GM21619 (cell line): ENCODE measurements around the gene DYRK1A.

ENCODE experiments used
- ATAC-seq: cut with Tn5 transposase; IDR thresholded peaks from one replicate; pipeline ENCODE4 v1.9.1; 2021; ENCODE audit not compliant: unreplicated experiment

Gene DYRK1A

GRCh38 chr21:37384416-37384815 is 17.8 kb downstream of the DYRK1A start:
- ATAC-seq, result no peak

- ATAC-seq, result no peak
These were observed 18.7 kb downstream of the DYRK1A start for GRCh38 chr21:37385179-37385765.

- ATAC-seq, result no peak
These were observed 19.6 kb downstream of the DYRK1A start for GRCh38 chr21:37386151-37386550.

GRCh38 chr21:37389456-37389855 is 22.9 kb downstream of the DYRK1A start:
- no peak for ATAC-seq

- ATAC-seq, result no peak
These were observed 25.1 kb downstream of the DYRK1A start for GRCh38 chr21:37391666-37392065.

GRCh38 chr21:37392441-37392840 is 25.9 kb downstream of the DYRK1A start:
- no peak for ATAC-seq

- ATAC-seq, result no peak
These were observed 26.5 kb downstream of the DYRK1A start for GRCh38 chr21:37393030-37393429.

- ATAC-seq, result no peak
These were observed 27.2 kb downstream of the DYRK1A start for GRCh38 chr21:37393786-37394185.

GRCh38 chr21:37395961-37396360 is 29.4 kb downstream of the DYRK1A start:
- ATAC-seq, result no peak

- ATAC-seq, result no peak
These were observed 30.3 kb downstream of the DYRK1A start for GRCh38 chr21:37396855-37397254.

GRCh38 chr21:37398697-37399096 is 32.1 kb downstream of the DYRK1A start:
- ATAC-seq, result no peak

GRCh38 chr21:37402251-37402867 is 35.8 kb downstream of the DYRK1A start:
- no peak for ATAC-seq

- ATAC-seq, result no peak
These were observed 39.1 kb downstream of the DYRK1A start for GRCh38 chr21:37405629-37406028.

- peak; percentile 63 for ATAC-seq
These were observed 41.3 kb downstream of the DYRK1A start for GRCh38 chr21:37407719-37408420.

- no peak for ATAC-seq
These were observed 42.1 kb downstream of the DYRK1A start for GRCh38 chr21:37408464-37409193.

- no peak for ATAC-seq
These were observed 44.1 kb downstream of the DYRK1A start for GRCh38 chr21:37410639-37411038.

GRCh38 chr21:37412603-37413360 is 46.2 kb downstream of the DYRK1A start:
- ATAC-seq, result no peak

- no peak for ATAC-seq
These were observed 47.1 kb downstream of the DYRK1A start for GRCh38 chr21:37413553-37414291.

- ATAC-seq, result no peak
These were observed 48.0 kb downstream of the DYRK1A start for GRCh38 chr21:37414292-37415253.
